Large intestine (tissue), 3 donors: ENCODE data around the gene YTHDF1. TPM values are rescaled to one million over a fixed set of nuclear protein-coding genes. Genes with fewer than 3 reads are reported as not detected.

Experiments used
- DNase-seq, 2 donors: peaks; one replicate each; pipeline versions ENCODE4 v3.0.0 to v3.0.0-alpha.2; 2013
- H3K27ac ChIP-seq: one replicate; pipeline ENCODE4 v1.5.1; 2013; ENCODE audit warnings: low read length
- H3K27me3 ChIP-seq: 2 replicates; pipeline ENCODE4 v1.6.1; 2013; ENCODE audit warnings: low read length; ENCODE audit not compliant: control insufficient read depth, insufficient read depth
- H3K36me3 ChIP-seq: 2 replicates; pipeline ENCODE4 v1.6.1; 2013; ENCODE audit warnings: low read length; ENCODE audit not compliant: control insufficient read depth, insufficient read depth
- H3K4me1 ChIP-seq: one replicate; pipeline ENCODE4 v1.6.1; 2013; ENCODE audit warnings: low read length; ENCODE audit not compliant: control insufficient read depth, insufficient read depth
- H3K4me3 ChIP-seq: one replicate; pipeline ENCODE4 v1.5.1; 2013; ENCODE audit warnings: low read length
- H3K9me3 ChIP-seq: one replicate; pipeline ENCODE4 v1.6.1; 2013; ENCODE audit warnings: mild to moderate bottlenecking, low read depth, low read length, moderate library complexity; ENCODE audit not compliant: control insufficient read depth
- WGBS: methylation state at CpG from one replicate; pipeline ENCODE4 v1.1.5; 2013; ENCODE audit warnings: low lambda C conversion rate; ENCODE audit not compliant: insufficient coverage; 5-methylcytosine and 5-hydroxymethylcytosine counted together
- polyA plus RNA-seq: library from polyadenylated mRNA; unstranded; fragments of 120-200 nt; gene quantifications from one replicate; pipeline ENCODE4 v1.2.1, GENCODE V29; 2013

Gene YTHDF1
- polyA plus RNA-seq, 1 donor: 35.4 TPM

GRCh38 chr20:63238514-63239125, 22.7 kb upstream of the YTHDF1 start:
- DNase-seq: peak; percentile 31 to 78
- H3K27ac ChIP-seq: no peak overlapping the region
- H3K9me3 ChIP-seq: no peaks in the 10 kb centered on the region
- H3K36me3 ChIP-seq: no peaks in the 10 kb centered on the region
- peaks cover 8% of the 10 kb centered on the region for H3K4me1 ChIP-seq
- H3K4me3 ChIP-seq: no peak overlapping the region
- no CpG with 5 or more reads among the region's 16 CpGs for WGBS
- H3K27me3 ChIP-seq: peaks cover 2% of the 10 kb centered on the region

GRCh38 chr20:63238031-63238430, 22.1 kb upstream of the YTHDF1 start:
- Histone ChIP-seq H3K4me3 (no peak overlapping the region), H3K4me1 (peaks cover 8% of the 10 kb centered on the region), H3K36me3 (no peaks in the 10 kb centered on the region), H3K27ac (no peak overlapping the region), H3K9me3 (no peaks in the 10 kb centered on the region), H3K27me3 (peaks cover 2% of the 10 kb centered on the region)
- WGBS: no CpG with 5 or more reads among the region's 10 CpGs
- DNase-seq: no peak

GRCh38 chr20:63236116-63236837, 20.3 kb upstream of the YTHDF1 start:
- H3K27me3 ChIP-seq: peaks cover 16% of the 10 kb centered on the region
- WGBS: no CpG with 5 or more reads among the region's 26 CpGs
- DNase-seq: no peak
- no peaks in the 10 kb centered on the region for H3K36me3 ChIP-seq
- peaks cover 8% of the 10 kb centered on the region for H3K4me1 ChIP-seq
- no peak overlapping the region for H3K4me3 ChIP-seq
- no peak overlapping the region for H3K27ac ChIP-seq
- no peaks in the 10 kb centered on the region for H3K9me3 ChIP-seq

DNA sequence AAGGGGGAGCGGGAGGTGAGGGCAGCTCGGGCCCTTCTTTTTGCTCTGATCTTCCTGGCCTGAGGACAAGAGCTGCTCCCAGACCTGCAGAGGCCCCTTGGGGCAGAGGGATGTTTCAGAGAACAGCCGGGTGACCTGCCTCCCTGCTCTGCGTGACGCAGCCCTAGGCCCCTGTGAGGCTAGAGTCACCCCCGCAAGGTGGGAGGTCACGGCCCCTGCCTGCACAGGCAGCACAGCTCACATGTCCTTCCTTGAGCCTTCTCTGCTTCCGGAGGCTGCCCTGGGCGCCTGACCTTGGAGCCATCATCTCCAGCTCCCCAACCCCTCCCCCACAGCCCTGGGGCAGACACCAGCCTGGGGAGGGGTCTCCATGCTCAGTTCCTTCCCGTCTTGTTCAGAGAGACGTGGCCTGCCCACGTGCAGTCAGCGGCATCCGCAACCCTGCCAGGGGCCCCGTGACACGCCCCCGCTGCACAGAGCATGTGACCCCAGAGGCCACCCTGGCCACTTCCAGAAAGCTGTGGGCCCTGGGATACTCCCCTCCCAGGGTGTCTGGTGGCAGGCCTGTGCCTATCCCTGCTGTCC, 19.6 kb upstream of the YTHDF1 start, which contains the start of gene BIRC7:
Gene BIRC7, plus strand, starts transcription at position 507 of the 585 bp plus-strand sequence. CDS start 192 bp downstream, outside the sequence.
- DNase-seq: peak; percentile 52 to 77
- Histone ChIP-seq H3K27me3 (peaks cover 22% of the 10 kb centered on the region), H3K36me3 (no peaks in the 10 kb centered on the region), H3K4me3 (no peak within 1 kb of the TSS), H3K4me1 (peaks cover 8% of the 10 kb centered on the region), H3K9me3 (no peaks in the 10 kb centered on the region), H3K27ac (no peak within 1 kb of the TSS)
- WGBS: no CpG with 5 or more reads among the region's 17 CpGs

DNA sequence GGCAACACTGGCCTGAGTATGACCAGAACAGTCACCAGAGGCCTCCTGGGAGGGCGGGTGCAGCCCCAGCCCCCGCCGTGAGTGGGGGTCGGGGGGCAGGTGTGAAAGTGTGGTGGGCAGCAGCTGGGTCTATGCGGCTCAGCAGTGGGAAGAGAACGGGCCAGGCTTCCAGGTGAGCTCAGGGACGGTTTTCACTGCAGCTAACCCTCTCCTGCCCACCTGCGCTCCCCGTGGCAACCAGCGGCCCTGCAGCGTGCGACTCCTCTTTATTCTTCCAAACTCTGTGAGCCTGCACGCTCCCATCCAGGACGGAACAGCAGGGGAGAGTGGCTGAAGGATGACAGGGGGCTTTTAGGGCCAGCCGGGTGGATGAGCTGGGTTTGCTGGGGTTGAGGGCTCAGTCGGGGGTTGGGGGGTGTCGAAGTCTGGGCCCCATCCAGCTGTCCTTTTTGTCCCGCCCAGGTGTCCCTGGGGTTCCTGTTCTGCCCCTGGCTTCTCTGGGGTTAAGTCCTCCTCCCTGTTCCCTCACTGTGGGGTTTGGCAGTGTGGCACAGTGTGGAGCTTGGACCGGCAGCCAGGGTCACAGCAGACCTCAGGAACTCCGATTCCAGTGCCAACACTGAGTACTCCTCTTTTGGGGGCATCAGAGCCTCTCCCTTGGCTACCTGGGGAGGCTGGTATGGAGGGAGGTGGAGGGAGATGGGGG, 18.9 kb upstream of the YTHDF1 start:
- Histone ChIP-seq H3K4me1 (peaks cover 8% of the 10 kb centered on the region), H3K9me3 (no peaks in the 10 kb centered on the region), H3K27ac (no peak overlapping the region), H3K36me3 (no peaks in the 10 kb centered on the region), H3K27me3 (peaks cover 25% of the 10 kb centered on the region), H3K4me3 (no peak overlapping the region)
- DNase-seq: peak in 1 of 2 donors; percentile 31
- WGBS: no CpG with 5 or more reads among the region's 20 CpGs

- Histone ChIP-seq H3K4me1 (peaks cover 8% of the 10 kb centered on the region), H3K27me3 (peaks cover 31% of the 10 kb centered on the region), H3K9me3 (no peaks in the 10 kb centered on the region), H3K36me3 (no peaks in the 10 kb centered on the region), H3K4me3 (no peak overlapping the region), H3K27ac (no peak overlapping the region)
- WGBS: 85% methylated on average over 5 of the region's 17 CpGs
- no peak for DNase-seq
These were observed 18.0 kb upstream of the YTHDF1 start for GRCh38 chr20:63233924-63234323.

DNA sequence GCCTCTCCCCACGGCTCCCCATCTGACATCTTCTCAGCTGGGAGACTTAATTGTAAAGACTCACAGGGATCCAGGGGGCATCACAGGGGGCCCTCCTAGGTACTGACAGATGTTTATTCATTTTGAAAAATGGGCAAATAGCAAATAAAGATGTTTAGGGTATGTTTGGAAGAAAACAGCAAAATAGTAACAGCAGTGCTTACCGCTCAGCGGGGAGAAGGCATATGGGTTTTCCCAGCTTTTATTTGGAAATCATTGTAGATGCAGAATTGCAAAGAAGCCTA, 17.1 kb upstream of the YTHDF1 start:
- no peak for DNase-seq
- WGBS: no CpG with 5 or more reads among the region's 3 CpGs
- Histone ChIP-seq H3K9me3 (no peaks in the 10 kb centered on the region), H3K4me1 (peaks cover 8% of the 10 kb centered on the region), H3K27me3 (peaks cover 34% of the 10 kb centered on the region), H3K36me3 (no peaks in the 10 kb centered on the region), H3K4me3 (no peak overlapping the region), H3K27ac (no peak overlapping the region)

GRCh38 chr20:63232235-63233060, 16.5 kb upstream of the YTHDF1 start:
- H3K27ac ChIP-seq: no peak overlapping the region
- peaks cover 34% of the 10 kb centered on the region for H3K27me3 ChIP-seq
- no peak for DNase-seq

DNA sequence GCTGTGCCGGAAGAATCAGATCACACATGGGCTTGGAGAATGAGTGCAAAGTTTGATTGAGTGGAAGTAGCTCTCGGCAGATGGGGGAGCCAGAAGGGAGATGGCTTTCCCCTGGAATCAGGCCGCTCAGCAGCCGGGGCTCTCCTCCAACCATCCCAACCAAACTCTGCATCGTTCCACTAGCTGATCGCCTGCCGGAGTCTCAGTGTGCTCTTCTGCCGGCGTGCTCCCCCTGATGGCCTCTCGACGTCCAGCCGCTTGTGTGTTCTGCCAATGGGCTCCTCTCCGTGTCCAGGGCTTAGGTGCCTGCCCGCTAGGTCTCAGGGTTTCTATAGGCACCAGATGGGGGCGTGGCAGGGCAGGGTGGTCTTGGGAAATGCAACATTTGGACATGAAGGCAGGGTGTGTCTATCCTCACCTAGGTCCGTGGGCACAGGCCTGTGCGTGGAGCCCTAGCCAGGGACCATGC, 14.9 kb upstream of the YTHDF1 start:
- no peak overlapping the region for H3K4me3 ChIP-seq
- H3K9me3 ChIP-seq: no peaks in the 10 kb centered on the region
- H3K36me3 ChIP-seq: no peaks in the 10 kb centered on the region
- DNase-seq: peak in 1 of 2 donors; percentile 41
- peaks cover 5% of the 10 kb centered on the region for H3K4me1 ChIP-seq
- WGBS: no CpG with 5 or more reads among the region's 17 CpGs
- no peak overlapping the region for H3K27ac ChIP-seq
- peaks cover 34% of the 10 kb centered on the region for H3K27me3 ChIP-seq

More at GRCh38 chr20:63232235-63233060, 16.5 kb upstream of the YTHDF1 start:
- Histone ChIP-seq H3K9me3 (no peaks in the 10 kb centered on the region), H3K4me3 (no peak overlapping the region), H3K4me1 (peaks cover 8% of the 10 kb centered on the region), H3K36me3 (no peaks in the 10 kb centered on the region)
- no CpG with 5 or more reads among the region's 18 CpGs for WGBS
